GM18861 (cell line): ENCODE results near the gene UBQLN4.
"Not testable (repeated sequence)": the region's sequence is repeated elsewhere in the genome, so short reads cannot be mapped to it uniquely, and the experiment has no call there.

Experiments
- ATAC-seq: cut with Tn5 transposase; IDR thresholded peaks from one replicate; pipeline ENCODE4 v1.9.1; 2021; ENCODE audit not compliant: unreplicated experiment

The UBQLN4 gene

DNA sequence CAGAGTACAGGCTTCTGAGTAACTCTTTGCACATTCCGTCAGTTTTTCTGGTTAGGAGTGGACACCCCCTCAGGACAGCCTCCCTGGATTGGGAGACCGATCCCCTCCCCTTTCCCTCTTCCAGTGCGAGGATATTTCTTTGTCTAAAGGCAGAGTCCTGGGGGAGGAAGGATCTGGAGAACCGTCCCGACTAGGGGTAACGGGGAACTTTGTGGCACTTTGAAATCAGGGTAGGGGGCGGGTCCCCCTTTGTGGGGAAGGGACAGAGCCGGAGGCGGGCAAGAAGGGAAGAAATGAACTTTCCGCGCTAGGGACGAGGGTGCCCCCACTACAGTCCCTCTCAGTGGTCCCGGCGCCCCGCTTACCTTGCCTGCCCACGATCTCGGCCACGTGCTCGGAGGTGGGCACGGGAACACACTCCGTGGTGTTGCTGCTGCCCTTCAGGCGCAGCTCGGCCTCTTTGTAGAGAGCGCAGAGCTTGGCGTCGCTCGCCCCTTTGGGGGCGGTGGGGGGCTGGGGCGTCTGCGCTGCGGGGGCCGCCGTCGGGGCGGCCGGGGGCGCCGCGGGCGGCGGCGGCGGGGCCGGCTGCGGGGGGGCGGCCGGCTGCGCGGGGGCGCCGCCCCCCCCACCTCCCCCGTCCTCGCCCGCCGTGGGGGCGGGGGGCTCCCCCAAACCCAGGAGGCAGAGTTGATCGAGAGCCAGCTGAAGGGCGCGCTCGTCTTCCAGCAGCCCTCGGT lies 27.8 kb upstream of the UBQLN4 start:
- no peak for ATAC-seq

DNA sequence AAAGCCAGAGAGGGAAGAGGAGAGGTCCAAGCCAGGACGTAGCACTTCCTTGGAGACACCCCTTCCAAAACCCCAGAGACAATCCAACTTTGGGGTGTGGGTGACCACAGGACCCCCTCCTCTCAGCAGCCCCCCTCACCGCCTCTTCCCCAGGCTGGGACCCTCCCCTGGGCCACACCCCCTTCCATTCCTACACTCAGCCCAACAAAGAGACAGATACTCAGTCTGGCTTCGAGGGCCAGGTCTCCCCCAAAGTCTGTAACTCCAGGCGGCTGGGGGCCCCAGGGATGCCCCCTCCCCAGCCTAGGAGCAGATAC lies 27.2 kb upstream of the UBQLN4 start:
- ATAC-seq = no peak

DNA sequence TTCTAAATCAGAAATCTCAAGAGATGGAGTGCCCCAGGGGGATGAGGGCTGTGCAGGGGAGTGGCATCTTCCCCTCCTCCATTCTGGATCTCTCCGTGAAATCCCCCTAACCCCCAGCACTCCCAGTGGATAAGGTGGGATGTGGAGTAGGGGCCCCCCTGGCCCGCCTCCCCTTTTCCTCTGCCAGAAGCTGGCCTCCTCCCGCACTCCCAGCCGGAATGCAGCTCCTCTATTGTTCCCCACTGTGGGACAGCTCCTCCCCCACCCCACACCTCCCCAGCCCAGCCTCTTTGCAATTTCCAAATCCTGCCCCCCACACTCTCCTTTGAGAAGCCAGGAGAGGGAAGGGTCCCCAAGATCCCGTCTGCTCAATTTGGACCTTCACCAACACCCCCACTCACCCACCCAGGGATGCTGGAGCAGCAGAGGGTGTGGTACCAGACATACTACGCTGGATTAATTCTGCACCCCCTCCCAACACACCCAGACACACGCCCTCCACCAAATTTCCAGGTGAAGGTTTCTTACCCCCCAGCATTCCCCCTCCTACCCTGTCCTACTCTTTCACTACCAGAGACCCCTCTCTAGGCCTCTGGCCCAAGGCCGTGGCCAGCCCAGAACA lies 26.8 kb upstream of the UBQLN4 start:
- ATAC-seq = no peak

DNA sequence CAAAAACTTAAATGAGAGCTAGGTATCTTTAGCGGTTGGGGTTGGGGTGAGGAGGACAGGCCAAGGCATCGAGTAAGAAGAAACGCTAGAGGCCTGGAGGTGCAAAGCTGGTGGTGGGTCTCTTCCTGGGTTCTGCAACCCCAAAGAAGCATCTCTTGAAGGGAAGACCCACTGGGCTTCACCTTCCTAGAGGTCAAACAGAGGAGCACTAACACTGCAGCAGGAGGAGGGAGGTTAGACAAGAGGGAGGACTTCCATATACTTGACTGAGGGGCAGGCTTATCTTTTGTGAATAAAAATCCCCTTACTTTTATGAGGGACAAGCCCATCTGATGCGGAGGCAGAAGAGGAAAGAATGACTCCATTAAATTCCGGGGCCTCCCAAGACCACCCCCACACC lies 26.2 kb upstream of the UBQLN4 start:
- no peak for ATAC-seq

DNA sequence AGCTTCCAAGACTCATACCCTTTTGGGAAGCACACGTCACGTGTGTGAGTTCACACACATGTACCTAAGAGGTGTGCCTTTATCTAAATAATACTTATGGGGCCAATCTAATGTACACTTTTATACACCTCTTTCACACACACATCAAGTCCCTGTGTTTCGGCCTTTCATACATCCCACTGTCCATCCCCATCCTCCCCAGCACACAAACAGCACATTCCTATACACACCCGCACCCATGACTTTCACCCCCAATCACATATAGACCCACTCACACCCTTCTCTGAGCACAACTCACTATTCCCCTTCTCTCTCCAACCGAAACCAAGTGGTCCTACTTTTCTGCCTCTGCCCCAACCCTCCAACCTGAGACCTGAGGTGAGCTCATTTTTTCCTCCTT lies 25.1 kb upstream of the UBQLN4 start:
- no peak for ATAC-seq

DNA sequence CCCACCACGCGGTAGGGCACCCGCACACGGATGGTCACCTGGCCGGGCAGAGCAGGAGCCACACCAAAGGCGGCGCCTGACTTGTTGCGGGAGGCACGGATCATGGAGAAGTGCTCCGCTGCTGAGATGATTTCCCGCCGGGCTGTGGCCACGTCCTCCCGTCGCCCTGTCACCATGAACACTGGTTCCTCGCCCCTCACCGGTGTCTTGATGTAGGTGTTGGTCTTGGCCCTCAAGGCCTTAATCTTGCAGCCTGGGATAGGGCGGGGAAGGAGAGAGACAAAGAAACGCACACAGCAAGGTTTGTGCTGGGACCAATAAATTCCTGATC lies 23.8 kb upstream of the UBQLN4 start:
- ATAC-seq = no peak

DNA sequence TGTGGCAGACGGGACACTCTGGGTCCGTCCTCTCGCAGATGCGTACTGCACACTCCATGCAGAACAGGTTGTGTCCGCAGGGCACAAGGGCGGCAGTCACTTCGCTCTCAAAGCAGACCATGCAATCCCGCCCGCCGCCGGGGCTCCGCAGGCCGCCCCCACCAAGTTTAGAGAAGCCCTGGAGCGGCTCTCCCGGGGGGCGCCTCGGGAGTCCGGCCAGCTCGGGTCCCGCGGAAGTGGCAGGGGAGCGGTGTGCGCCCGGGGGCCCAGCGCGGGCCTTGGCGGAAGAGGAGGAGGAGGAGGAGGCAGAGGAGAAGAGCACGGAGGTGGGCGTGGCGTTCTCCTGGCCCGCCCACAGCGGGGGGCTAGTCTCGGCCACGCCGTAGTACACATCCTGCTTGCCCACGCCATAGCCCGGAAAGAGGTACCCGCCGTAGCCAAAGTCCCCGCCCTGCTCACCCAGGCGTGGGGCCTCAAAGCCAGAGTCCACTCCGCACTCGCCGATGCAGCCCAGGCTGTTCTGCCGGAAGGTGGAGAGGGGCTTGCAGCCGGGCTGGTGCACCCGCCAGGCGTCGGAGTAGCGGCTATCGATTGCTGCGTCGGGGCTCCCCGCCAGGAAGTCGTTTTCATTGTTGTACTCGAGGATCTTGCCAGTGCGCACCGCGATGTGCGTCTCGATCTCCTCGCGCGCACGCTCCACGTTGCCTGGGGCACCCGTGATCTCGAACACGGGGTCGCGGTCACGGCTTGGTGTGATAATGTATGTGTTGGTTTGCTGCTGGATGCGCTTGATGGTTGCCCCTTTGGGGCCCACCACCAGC lies 23.2 kb upstream of the UBQLN4 start:
- ATAC-seq = no peak

DNA sequence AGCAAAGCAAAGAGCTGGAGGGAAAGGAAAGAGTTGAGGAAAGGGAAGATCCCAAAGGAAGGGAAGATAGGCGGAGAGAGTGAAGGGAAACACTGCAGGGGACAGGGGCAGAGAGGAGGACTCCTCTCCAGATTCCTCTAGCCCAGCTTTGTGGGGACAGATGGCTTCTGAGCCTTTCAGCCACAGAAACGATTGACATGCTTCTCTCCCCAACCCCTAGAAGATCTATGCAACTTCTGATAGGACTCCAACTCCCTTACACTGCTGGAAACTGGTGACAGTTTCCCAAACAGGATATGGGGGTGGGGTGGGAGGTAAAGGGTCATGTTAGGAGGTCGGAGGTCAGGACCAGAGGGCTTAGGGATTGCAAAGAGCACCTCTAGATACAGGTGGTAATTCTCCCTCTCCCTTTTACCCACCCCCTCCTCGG lies 22.2 kb upstream of the UBQLN4 start:
- no peak for ATAC-seq

DNA sequence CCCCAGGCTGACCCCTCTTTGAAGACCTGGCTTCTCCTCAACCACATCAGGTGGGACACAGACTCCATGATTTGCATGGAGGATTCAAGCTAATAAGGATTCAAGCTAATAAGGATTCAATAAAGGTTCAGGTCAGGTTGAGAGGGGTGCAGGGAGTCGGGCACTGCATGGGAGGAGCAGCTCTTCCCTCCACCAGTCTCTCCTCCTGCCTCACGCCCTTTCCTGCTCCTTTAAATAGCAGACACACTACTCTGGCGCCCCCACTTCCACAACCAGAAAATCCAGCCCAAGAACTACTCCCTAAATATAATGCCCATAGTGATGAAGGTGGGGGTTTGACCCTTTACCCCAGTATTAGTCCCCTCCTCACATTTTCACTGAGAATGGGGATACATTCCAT lies 21.6 kb upstream of the UBQLN4 start:
- no peak for ATAC-seq

DNA sequence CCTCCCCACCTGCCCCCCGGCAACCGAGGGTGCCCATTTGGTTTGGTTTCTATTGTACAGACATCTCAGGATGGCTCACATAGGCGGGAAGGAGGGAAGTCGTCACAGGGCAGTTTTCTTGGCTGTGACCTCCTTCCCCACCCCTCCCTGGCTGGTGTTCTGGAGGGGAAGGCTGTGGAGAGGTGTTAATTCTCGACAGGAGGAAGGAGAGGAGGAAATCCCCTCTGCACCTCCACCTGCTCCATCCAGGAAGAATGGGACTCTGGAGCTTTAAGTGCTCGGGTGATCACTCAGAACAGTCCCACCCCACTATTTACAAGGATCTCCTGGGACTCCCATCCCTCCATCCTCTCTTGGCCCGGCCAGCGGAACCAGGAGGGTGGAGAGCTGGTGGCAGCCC lies 21.1 kb upstream of the UBQLN4 start:
- ATAC-seq = no peak

DNA sequence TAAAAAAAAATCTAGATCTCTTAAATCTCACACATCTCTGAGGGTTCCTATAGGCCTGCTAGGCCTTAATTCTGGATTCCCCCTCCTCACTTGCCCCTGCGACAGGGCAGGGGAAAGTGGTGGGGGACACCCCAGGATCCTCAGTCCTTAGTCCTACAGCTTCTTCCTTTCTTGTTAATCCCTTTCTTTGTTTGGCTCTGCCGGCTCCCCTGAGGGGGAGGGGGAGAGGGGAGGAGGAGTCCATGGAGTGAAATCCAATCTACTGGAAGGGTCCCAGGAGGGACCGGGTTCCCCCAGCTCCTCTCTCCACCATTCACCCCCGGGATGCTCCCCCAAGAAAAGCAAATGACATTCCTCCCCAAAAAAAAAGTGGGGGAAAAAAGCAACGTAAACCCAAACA lies 20.1 kb upstream of the UBQLN4 start:
- ATAC-seq = no peak

DNA sequence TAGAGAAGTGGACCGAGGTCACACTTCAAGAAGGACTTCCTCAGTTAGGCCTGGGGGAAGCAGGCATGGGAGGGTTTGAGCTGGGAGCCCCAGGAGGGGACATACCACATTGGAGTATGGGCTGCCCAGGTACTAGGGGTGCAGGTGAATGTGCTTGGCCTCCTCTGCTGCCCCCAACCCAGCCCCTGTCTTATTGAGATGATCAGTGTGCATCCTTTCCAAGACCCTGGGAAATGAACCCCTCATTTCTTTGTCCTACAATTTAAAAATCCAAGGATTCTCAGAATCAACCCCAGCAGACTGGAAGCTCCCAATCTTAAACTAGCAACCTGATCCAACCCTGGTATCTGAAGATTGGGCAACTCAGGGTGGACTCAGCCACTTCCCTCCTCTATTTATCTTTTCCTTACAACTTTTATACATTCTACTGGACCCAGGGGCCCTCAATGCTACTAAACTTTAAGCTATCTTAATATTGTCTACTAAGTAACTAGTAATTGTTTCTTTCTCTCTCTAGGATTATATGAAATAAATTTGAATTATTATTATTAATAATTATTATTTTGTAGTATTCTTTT lies 19.6 kb upstream of the UBQLN4 start:
- no peak for ATAC-seq

DNA sequence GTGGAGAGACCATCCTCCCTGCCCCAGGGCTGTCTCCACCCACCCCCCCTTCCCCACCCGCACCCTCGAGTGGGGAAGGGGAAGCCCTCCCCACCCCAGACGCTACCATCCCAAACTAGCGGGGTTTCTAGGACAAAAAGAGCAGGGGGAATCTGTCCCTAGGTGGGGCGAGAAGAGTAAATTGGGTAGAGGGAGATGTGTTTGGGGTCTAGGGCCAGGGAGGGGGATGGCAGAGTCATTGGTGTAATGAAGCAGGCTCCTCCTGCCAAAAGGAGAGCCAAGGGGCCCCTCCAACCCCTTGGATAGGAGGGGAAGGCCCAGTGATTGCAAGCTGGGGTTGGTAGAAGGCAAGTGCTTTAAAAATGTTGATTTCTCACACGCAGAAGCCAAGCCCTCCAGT lies 18.7 kb upstream of the UBQLN4 start:
- no peak for ATAC-seq

DNA sequence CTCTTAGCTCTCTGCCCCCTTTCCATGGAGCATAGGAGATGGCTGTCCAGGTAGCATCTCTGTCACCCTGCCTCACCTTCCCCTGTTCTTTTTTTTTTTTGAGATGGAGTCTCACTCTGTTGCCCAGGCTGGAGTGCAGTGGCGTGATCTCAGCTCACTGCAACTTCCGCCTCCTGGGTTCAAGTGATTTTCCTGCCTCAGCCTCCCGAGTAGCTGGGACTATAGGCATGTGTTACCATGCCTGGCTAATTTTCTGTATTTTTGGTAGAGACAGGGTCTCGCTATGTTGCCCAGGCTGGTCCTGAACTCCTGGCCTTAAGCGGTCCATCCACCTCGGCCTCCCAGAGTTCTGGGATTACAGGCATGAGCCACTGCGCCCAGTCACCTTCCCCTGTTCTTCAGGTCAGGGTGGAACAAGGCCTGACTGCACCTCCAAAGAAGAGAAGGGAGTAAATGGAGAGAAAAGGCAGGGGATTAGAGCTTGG lies 17.8 kb upstream of the UBQLN4 start:
- ATAC-seq = not testable (repeated sequence)

DNA sequence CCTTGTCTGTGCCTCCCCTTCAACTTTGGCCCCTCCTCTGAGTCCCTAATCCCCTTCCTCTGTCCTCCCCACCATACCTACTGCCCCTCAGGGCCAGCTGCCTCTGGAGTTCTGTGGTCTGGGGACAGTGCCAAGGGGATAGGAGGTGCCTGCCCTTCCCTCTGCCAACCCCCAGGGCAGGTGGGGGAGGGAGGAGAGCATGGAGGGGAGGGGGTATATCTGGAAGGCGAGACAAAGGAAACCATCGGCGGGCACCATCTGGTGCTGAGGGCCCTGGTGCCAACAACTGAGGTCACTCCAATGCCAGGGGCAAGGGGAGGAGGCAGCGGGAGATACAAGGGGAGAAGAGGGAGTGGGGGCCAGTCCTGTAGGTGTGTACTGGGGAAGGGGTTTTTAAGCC lies 16.9 kb upstream of the UBQLN4 start:
- ATAC-seq = no peak

DNA sequence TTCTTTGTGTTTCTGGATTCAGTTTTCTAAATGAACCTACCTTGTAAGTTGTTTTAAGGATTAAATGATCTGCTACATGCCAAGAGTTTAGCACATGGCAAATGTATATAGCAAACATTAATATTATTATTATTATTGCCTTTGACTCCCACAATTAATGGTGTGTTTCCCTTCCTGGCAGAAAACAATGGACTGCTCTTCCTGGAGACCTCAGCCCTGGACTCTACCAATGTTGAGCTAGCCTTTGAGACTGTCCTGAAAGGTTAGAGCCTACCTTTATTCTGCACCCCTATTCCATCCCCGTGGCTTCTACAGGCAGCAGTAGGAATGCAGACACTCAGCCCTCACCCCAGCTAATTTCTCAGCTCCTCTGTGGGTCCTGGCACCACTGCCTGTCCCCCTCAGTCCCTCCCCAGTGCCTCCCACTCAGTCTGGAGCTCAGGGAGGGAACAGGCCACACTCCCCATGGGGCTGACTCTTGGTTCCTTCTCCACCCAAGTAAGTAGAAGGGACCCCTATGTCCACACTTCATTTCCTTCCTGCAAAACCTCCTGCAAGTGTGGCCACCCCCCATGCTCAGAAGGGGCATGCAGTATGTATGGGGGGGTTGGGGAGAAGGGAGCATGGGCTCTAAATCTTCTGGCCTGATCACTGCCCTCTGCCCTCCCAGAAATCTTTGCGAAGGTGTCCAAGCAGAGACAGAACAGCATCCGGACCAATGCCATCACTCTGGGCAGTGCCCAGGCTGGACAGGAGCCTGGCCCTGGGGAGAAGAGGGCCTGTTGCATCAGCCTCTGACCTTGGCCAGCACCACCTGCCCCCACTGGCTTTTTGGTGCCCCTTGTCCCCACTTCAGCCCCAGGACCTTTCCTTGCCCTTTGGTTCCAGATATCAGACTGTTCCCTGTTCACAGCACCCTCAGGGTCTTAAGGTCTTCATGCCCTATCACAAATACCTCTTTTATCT lies 16.2 kb upstream of the UBQLN4 start:
- no peak for ATAC-seq

DNA sequence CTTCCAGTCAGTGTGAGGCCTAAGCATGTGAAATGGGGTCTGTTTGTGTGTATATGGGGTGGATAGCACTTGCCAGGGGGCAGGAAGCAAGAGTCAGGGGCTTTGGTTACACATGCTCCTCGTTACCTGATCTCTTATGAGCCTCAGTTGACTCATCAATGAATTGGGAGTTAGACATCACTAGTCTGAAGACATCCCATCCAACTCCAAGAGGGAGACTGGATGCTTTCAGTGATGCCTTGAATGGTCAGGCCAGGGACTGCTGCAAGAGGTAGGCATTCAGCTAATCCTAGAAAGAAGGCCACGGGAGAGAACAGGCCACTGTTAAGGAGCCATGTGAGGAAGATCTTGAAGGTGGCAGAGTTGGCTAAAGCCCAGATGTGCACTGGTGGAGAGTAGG lies 13.7 kb upstream of the UBQLN4 start:
- no peak for ATAC-seq

DNA sequence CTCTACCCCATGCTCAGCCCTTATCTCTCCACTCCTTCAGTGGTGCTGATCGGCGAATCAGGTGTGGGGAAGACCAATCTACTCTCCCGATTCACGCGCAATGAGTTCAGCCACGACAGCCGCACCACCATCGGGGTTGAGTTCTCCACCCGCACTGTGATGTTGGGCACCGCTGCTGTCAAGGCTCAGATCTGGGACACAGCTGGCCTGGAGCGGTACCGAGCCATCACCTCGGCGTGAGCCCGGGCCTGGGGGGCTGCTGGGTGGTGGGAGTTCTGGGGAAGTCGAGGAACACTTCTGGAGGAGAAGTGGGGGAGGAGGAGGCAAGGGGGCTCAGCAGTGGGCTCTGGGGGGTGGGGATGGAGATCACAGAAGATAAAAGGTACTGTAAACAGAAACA lies 12.3 kb upstream of the UBQLN4 start:
- ATAC-seq = no peak

DNA sequence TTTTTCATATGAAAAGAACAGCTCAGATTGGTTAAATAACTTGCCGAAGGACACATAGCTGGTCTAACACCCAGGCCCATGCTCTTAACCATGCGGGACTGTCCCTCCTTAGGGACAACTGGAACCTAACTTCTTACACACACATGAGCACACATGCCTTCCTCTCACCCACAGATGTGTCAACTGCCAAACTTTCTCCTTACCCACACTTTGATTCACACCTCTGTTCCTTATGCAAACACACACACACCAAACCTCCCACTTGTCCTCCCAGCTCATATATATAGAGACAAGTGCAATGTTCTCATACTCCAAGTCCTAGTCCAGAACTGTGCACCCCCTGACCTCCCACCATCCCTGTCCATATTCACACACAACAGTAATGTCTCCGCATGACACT lies 11.6 kb upstream of the UBQLN4 start:
- no peak for ATAC-seq

DNA sequence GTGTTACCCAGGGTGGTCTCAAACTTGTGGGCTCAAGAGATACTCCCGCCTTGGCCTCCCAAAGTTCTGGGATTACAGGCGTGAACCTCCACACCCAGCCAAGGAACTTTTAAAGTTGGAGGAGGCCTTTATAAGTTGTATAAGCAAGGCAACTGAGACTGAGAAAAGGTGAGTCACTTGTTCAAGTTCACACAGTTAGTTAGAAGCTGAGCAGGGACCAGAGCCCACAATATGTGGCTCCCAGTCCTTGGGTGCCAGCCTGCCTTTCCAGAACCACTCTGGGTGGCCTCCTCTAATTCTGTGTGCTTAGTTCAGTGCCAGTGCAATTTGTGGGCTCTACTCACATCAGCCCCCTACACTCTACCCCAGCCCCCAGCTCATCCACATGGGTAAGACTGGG lies 11.0 kb upstream of the UBQLN4 start:
- ATAC-seq = no peak

DNA sequence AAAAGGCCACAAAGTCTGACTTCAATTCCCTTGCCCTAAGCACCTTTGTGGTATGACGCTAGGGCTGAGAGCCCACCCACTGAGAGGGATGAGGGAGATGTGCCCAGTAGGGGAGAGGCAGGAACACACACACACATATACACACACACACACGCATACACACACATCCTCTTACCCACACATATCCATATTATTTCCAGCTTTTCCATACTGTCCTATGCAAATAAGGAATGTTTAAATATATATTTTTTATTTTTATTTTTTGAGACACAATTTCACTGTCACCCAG lies 10.3 kb upstream of the UBQLN4 start:
- ATAC-seq = no peak
